HG02798 (cell line): Measurements from ENCODE around the gene C16orf74.

ENCODE experiments used
- ATAC-seq: cut with Tn5 transposase; IDR thresholded peaks from one replicate; pipeline ENCODE4 v1.9.1; 2021; ENCODE audit warnings: mild to moderate bottlenecking; ENCODE audit not compliant: unreplicated experiment, poor library complexity

The C16orf74 gene

GRCh38 chr16:85660843-85661739 is 89.8 kb downstream of the C16orf74 start:
- no peak for ATAC-seq

DNA sequence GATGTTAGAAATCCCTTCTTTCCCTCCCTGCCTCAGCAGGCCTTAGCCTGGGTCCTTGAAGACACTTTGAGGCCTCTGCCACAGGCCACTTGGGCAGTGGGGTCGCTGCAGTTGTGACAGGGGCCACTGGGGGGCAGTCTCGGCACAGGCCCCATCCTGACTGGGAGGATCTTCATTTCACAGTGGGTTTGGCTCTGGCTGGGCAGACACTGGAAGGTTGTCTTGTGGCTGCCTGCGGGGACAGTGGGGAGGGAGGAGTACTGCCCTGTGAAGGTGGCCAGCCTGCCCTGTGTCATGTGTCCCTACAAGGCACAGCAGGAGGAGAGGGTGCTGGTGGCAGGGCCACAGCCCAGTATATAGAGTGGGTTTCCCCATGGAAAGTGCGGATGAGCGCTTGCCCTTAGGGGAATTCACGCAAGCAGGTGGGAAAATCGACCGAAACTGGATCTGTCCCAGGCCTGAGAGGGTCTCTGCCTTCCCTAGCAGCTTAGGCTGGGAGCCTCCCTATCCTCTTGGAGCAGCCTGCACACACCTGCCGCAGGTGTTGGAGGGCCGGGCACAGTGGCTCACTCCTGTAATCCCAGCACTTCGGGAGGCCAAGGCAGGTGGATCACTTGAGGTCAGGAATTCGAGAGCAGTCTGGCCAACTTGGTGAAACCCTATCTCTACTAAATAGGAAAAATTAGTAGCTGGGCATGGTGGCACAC is 90.9 kb downstream of the C16orf74 start:
- no peak for ATAC-seq

DNA sequence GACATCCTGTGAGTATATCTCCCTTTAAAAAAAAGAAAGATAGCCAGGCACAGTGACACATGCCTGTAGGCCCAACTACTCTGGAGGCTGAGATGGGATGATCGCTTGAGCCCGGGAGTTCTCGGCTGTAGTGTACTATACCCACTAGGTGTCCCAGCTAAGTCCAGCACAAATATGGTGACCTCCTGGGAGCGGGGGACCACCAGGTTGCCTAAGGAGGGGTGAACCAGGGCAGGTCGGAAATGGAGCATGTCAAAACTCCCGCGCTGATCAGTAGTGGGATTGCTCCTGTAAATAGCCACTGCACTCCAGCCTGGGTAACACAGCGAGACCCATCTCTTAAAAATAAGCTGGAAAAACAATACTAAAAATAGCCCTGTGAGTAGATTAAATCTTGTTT is 91.6 kb downstream of the C16orf74 start:
- no peak for ATAC-seq

DNA sequence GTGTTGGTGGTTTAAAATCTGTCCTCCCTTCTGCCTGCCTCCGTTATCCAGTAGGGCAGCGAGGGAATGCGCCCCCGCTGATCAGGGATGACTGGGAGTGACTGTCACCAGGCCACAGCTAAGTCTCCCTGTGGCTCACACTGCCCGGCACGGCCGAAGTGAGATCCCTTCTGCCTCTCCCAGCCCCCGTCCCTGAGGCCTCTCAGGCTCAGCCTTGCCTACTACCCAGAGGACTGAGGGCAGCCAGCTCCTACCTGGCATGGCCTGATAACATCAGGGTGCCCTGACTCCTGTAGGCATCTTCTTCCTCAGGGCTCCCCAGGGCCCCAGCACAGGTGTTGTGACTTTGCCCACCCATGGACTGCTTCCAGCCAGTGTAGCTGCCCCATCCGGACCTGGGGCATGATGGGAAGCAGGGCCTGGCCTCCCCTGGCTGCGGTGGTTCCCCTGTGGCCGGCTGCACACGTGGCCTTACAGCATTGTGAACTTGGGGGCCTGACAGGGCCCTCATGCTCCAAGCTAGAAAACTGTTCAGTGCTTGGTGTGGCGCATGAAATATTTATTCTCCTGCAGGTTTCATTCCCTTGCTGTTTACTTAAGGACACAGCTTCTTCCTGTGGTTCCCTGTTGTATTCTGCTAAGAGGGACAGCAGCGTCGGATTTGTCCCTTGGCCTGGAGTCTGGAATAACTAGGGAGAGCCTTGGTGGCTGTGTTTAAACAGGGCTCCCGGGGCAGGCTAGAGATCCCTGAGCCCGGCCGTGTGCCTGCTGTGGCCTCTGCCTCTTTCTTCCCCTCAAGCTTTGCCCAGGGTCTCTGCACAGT is 92.2 kb downstream of the C16orf74 start:
- no peak for ATAC-seq

GRCh38 chr16:85657996-85658395 is 92.9 kb downstream of the C16orf74 start:
- no peak for ATAC-seq
